ENCODE results near the gene GRIP1. TPM values are rescaled to one million over a fixed set of nuclear protein-coding genes. Genes with fewer than 3 reads are reported as not detected.

Gene GRIP1
- polyA plus RNA-seq, 1 experiment, result 0.63 TPM

- peak; percentile 1 for DNase-seq (ENCODE audit: low read depth)
- Histone ChIP-seq H3K36me3 (ENCODE audit: control insufficient read depth, insufficient read depth, low read length) (no peaks in the 10 kb centered on the region), H3K27me3 (ENCODE audit: control insufficient read depth, insufficient read depth, low read length) (no peaks in the 10 kb centered on the region), H3K4me3 (ENCODE audit: low read depth, low read length) (no peak overlapping the region)
- POLR2A ChIA-PET, result interaction anchor here (0.6 kb wide), 1 partner anchor 274 kb away, joined by 4 read pairs; no protein-coding TSS in a partner anchor
- CTCF ChIA-PET, result interaction anchor here (1.0 to 1.9 kb wide), 3 partner anchors 17 to 136 kb away, joined by 3 to 5 read pairs (median 5); no protein-coding TSS in a partner anchor
- no peak for TF ChIP-seq CTCF (IDR thresholded peaks at IDR 0.05; ENCODE audit: insufficient read depth, low read depth, low read length)
Measured at GRCh38 chr12:66405395-66405794, 273.5 kb downstream of the GRIP1 start.

- Histone ChIP-seq H3K4me3 (ENCODE audit: low read depth, low read length) (no peak overlapping the region), H3K27me3 (ENCODE audit: control insufficient read depth, insufficient read depth, low read length) (no peaks in the 10 kb centered on the region), H3K36me3 (ENCODE audit: control insufficient read depth, insufficient read depth, low read length) (no peaks in the 10 kb centered on the region)
- ChIA-PET POLR2A (no interaction called here), CTCF (interaction anchor here (1.9 kb wide), 1 partner anchor 132 kb away, joined by 5 read pairs; no protein-coding TSS in a partner anchor)
- no peak for TF ChIP-seq CTCF (IDR thresholded peaks at IDR 0.05; ENCODE audit: insufficient read depth, low read depth, low read length)
- DNase-seq (ENCODE audit: low read depth), result no peak
Measured at GRCh38 chr12:66403746-66404145, 275.1 kb downstream of the GRIP1 start.

GRCh38 chr12:66399911-66400306 lies 279.0 kb downstream of the GRIP1 start:
- CTCF ChIA-PET, result interaction anchor here (1.0 to 1.8 kb wide), 3 partner anchors 9 to 146 kb away, joined by 3 to 6 read pairs (median 3); no protein-coding TSS in a partner anchor
- no peaks in the 10 kb centered on the region for H3K36me3 ChIP-seq (ENCODE audit: control insufficient read depth, insufficient read depth, low read length)
- H3K27me3 ChIP-seq (ENCODE audit: control insufficient read depth, insufficient read depth, low read length), result no peaks in the 10 kb centered on the region
- POLR2A ChIA-PET, result interaction anchor here (0.6 kb wide), 1 partner anchor 269 kb away, joined by 4 read pairs; the partner anchor contains the start of gene LLPH
- no peak for DNase-seq (ENCODE audit: low read depth)
- no peak overlapping the region for H3K4me3 ChIP-seq (ENCODE audit: low read depth, low read length)
- no peak for TF ChIP-seq CTCF (IDR thresholded peaks at IDR 0.05; ENCODE audit: insufficient read depth, low read depth, low read length)

GRCh38 chr12:66398931-66399910 lies 279.7 kb downstream of the GRIP1 start:
- CTCF ChIA-PET, result interaction anchor here (0.8 to 1.8 kb wide), 5 partner anchors 9 to 250 kb away, joined by 3 to 6 read pairs (median 3); no protein-coding TSS in a partner anchor

More at GRCh38 chr12:66398931-66399910, 279.7 kb downstream of the GRIP1 start:
- Histone ChIP-seq H3K4me3 (ENCODE audit: low read depth, low read length) (no peak overlapping the region), H3K27me3 (ENCODE audit: control insufficient read depth, insufficient read depth, low read length) (no peaks in the 10 kb centered on the region), H3K36me3 (ENCODE audit: control insufficient read depth, insufficient read depth, low read length) (no peaks in the 10 kb centered on the region)
- POLR2A ChIA-PET, result interaction anchor here (0.6 kb wide), 1 partner anchor 268 kb away, joined by 4 read pairs; the partner anchor contains the start of gene LLPH
- no peak for TF ChIP-seq CTCF (IDR thresholded peaks at IDR 0.05; ENCODE audit: insufficient read depth, low read depth, low read length)
- DNase-seq (ENCODE audit: low read depth), result no peak
